ENCODE data around the gene ZSCAN18. TPM values are rescaled to one million over a fixed set of nuclear protein-coding genes. Genes with fewer than 3 reads are reported as not detected.
A peak's percentile ranks its signal among the peaks of the same experiment; 100 is the strongest.

The ZSCAN18 gene
- total and polyA plus RNA-seq, 2 donors (not counting 1 experiment from before 2014, with no cell fraction given), result 81.0 to 90.5 TPM

GRCh38 chr19:58059003-58059670, 38.9 kb downstream of the ZSCAN18 start, which contains the start of gene ZNF135:
Gene ZNF135, plus strand, starts transcription at chr19:58059282. Its CDS starts 721 bp downstream, at chr19:58060003.
- Histone ChIP-seq H2AFZ (ENCODE audit: insufficient read depth, low read depth, low read length, poor library complexity, severe bottlenecking) (peak within 1 kb of the TSS; percentile 85), H3K9me3 (ENCODE audit: control extremely low read depth in 1 of 3, control insufficient read depth in 2 of 3, insufficient read depth in 1 of 3, low read length in 2 of 3) (peaks cover 0 to 86% (median 12%) of the 10 kb centered on the region in 3 donors)
- CTCF ChIA-PET, result interaction anchor here (1.1 kb wide), 1 partner anchor 95 kb away, joined by 4 read pairs; no protein-coding TSS in a partner anchor

More at GRCh38 chr19:58059003-58059670, 38.9 kb downstream of the ZSCAN18 start, which contains the start of gene ZNF135:
- peaks cover 14% of the 10 kb centered on the region for H3K4me1 Mint-ChIP-seq
- peak within 1 kb of the TSS; percentile 82 for H3K9ac ChIP-seq (ENCODE audit: low read length)
- H3K27ac ChIP-seq (ENCODE audit: low read length in 2 of 2), result peak within 1 kb of the TSS; percentile 87 to 92
- DNase-seq (peak; percentile 88), ATAC-seq (ENCODE audit: low read depth) (peak; percentile 86)
- 4% methylated on average over 62 of the region's 62 CpGs for WGBS (ENCODE audit: insufficient coverage)
- H3K4me2 ChIP-seq (replicated peaks; ENCODE audit: low read depth, low read length, poor library complexity, severe bottlenecking), result peak within 1 kb of the TSS; percentile 87
- H3K27me3 ChIP-seq (replicated peaks in 1 of 4; ENCODE audit: control extremely low read depth in 1 of 4, control insufficient read depth in 3 of 4, insufficient read depth in 4 of 4, low read length in 3 of 4), result peaks cover 0 to 7% (median 2%) of the 10 kb centered on the region in 4 experiments
- POLR2A ChIA-PET, result interaction anchor here (0.6 to 1.9 kb wide), 5 partner anchors 56 to 505 kb away, joined by 3 to 14 read pairs (median 3); partner anchors contain the start of genes ZNF329, ZNF417 and ZNF606
- H3K27me3 Mint-ChIP-seq, result peaks cover 16% of the 10 kb centered on the region
- peaks cover 8 to 16% of the 10 kb centered on the region in 2 donors for H3K4me1 ChIP-seq (ENCODE audit: control insufficient read depth in 2 of 2, insufficient read depth in 2 of 2, low read length in 2 of 2)
- peaks cover 8% of the 10 kb centered on the region for H3K9me3 Mint-ChIP-seq (ENCODE audit: insufficient read depth)
- peak within 1 kb of the TSS; percentile 86 for H3K4me3 Mint-ChIP-seq
- intact Hi-C loops (cut with micrococcal nuclease), result loop anchor here (1.0 kb wide), 3 partner anchors 39 to 96 kb away; partner anchors contain the start of genes ZNF606 and ZSCAN18
- H3K4me3 ChIP-seq (ENCODE audit: control extremely low read depth in 1 of 5, extremely low read depth in 1 of 5, insufficient read depth in 1 of 5, low read depth in 2 of 5, low read length in 4 of 5), result peak within 1 kb of the TSS; percentile 9 to 81 (median 64)
- no peaks in the 10 kb centered on the region for H4K20me1 ChIP-seq (ENCODE audit: control insufficient read depth, insufficient read depth, low read length, poor library complexity, severe bottlenecking)
- peak within 1 kb of the TSS; percentile 91 for H3K27ac Mint-ChIP-seq
- TF ChIP-seq EZH2 (IDR thresholded peaks at IDR 0.05; ENCODE audit: borderline replicate concordance, insufficient read depth, low read depth, low read length, poor library complexity, severe bottlenecking) (no peak), CTCF (IDR thresholded peaks at IDR 0.05) (no peak)
- H3K79me2 ChIP-seq (ENCODE audit: control insufficient read depth, insufficient read depth, low read length), result peaks cover 5% of the 10 kb centered on the region
- H3K36me3 ChIP-seq (replicated peaks in 1 of 2; ENCODE audit: control extremely low read depth in 1 of 2, control insufficient read depth in 1 of 2, extremely low read depth in 1 of 2, insufficient read depth in 2 of 2, low read length in 1 of 2), result peaks cover 0 to 3% of the 10 kb centered on the region in 2 experiments
